Trophoblast cell (in vitro differentiated cells and primary cell): Measurements from ENCODE around the gene RAD17.
A peak's percentile ranks its signal among the peaks of the same experiment; 100 is the strongest.
"Not testable (repeated sequence)": the region's sequence is repeated elsewhere in the genome, so short reads cannot be mapped to it uniquely, and the experiment has no call there.

Experiments
- DNase-seq, 2 donors: peaks; one replicate each; pipeline ENCODE4 v3.0.0-alpha.2; 2016
- H2AFZ ChIP-seq: 2 replicates; pipeline ENCODE4 v1.6.1; 2013; ENCODE audit warnings: low read length, moderate library complexity, mild to moderate bottlenecking; ENCODE audit not compliant: insufficient read depth, poor library complexity
- H2AK5ac ChIP-seq: 2 replicates; pipeline ENCODE4 v1.6.1; 2013; ENCODE audit warnings: mild to moderate bottlenecking, low read length
- H2BK120ac ChIP-seq: 2 replicates; pipeline ENCODE4 v1.6.1; 2013; ENCODE audit warnings: low read length, mild to moderate bottlenecking, moderate library complexity; ENCODE audit not compliant: insufficient read depth, poor library complexity
- H2BK12ac ChIP-seq: 2 replicates; pipeline ENCODE4 v1.6.1; 2013; ENCODE audit warnings: mild to moderate bottlenecking, low read length, moderate library complexity
- H2BK5ac ChIP-seq: 2 replicates; pipeline ENCODE4 v1.6.1; 2013; ENCODE audit warnings: low read length, low read depth, moderate library complexity, mild to moderate bottlenecking; ENCODE audit not compliant: poor library complexity
- H3K14ac ChIP-seq: 2 replicates; pipeline ENCODE4 v1.6.1; 2013; ENCODE audit warnings: mild to moderate bottlenecking, low read length
- H3K18ac ChIP-seq: 2 replicates; pipeline ENCODE4 v1.6.1; 2013; ENCODE audit warnings: mild to moderate bottlenecking, low read length
- H3K23ac ChIP-seq: 2 replicates; pipeline ENCODE4 v1.6.1; 2013; ENCODE audit warnings: low read length
- H3K27ac ChIP-seq: 2 replicates; pipeline ENCODE4 v1.5.1; 2013; ENCODE audit warnings: low read depth, mild to moderate bottlenecking, inconsistent platforms, low read length, moderate library complexity
- H3K27me3 ChIP-seq: 2 replicates; pipeline ENCODE4 v1.6.1; 2013; ENCODE audit warnings: inconsistent platforms, mild to moderate bottlenecking, low read length, moderate library complexity; ENCODE audit not compliant: insufficient read depth
- H3K36me3 ChIP-seq, 2 experiments: 1 replicate in 1 of 2; 2 replicates in 1 of 2; pipeline ENCODE4 v1.6.1; 2013; ENCODE audit warnings: low read length in 2 of 2, mild to moderate bottlenecking in 2 of 2, moderate library complexity in 1 of 2; ENCODE audit not compliant: insufficient read depth in 2 of 2, control insufficient read depth in 1 of 2
- H3K4ac ChIP-seq: 2 replicates; pipeline ENCODE4 v1.6.1; 2013; ENCODE audit warnings: low read depth, mild to moderate bottlenecking, low read length, moderate library complexity
- H3K4me1 ChIP-seq, 2 experiments: 1 replicate in 1 of 2; 2 replicates in 1 of 2; pipeline ENCODE4 v1.6.1; 2013; ENCODE audit warnings: low read length in 2 of 2, mild to moderate bottlenecking in 2 of 2, moderate library complexity in 1 of 2; ENCODE audit not compliant: insufficient read depth in 2 of 2, control insufficient read depth in 1 of 2
- H3K4me2 ChIP-seq: 2 replicates; pipeline ENCODE4 v1.6.1; 2013; ENCODE audit warnings: inconsistent platforms, mild to moderate bottlenecking, low read length, moderate library complexity
- H3K4me3 ChIP-seq: 2 replicates; pipeline ENCODE4 v1.5.1; 2013; ENCODE audit warnings: mild to moderate bottlenecking, low read depth, low read length, inconsistent platforms
- H3K79me1 ChIP-seq: one replicate; pipeline ENCODE4 v1.6.1; 2013; ENCODE audit warnings: low read length
- H3K79me2 ChIP-seq: 2 replicates; pipeline ENCODE4 v1.6.1; 2013; ENCODE audit warnings: low read length, mild to moderate bottlenecking; ENCODE audit not compliant: control insufficient read depth, insufficient read depth, poor library complexity
- H3K9ac ChIP-seq: 2 replicates; pipeline ENCODE4 v1.6.1; 2013; ENCODE audit warnings: mild to moderate bottlenecking, low read length
- H3K9me3 ChIP-seq: 2 replicates; pipeline ENCODE4 v1.6.1; 2013; ENCODE audit warnings: low read depth, mild to moderate bottlenecking, control low read depth, inconsistent platforms, low read length; ENCODE audit not compliant: insufficient read depth
- H4K12ac ChIP-seq: 2 replicates; pipeline ENCODE4 v1.6.1; 2013; ENCODE audit warnings: low read depth, mild to moderate bottlenecking, low read length, moderate library complexity
- H4K8ac ChIP-seq: 2 replicates; pipeline ENCODE4 v1.6.1; 2013; ENCODE audit warnings: low read depth, mild to moderate bottlenecking, low read length, moderate library complexity
- H4K91ac ChIP-seq: one replicate; pipeline ENCODE4 v1.6.1; 2013; ENCODE audit warnings: low read depth, mild to moderate bottlenecking, low read length, moderate library complexity
- WGBS: extraction: QIAGEN DNeasy Blood & Tissue Kit; methylation state at CpG from one replicate; pipeline ENCODE4 v1.1.7; 2013; ENCODE audit warnings: missing lambda C conversion rate; ENCODE audit not compliant: insufficient read length, insufficient coverage; ENCODE audit errors: extremely low coverage; 5-methylcytosine and 5-hydroxymethylcytosine counted together

The RAD17 gene

DNA sequence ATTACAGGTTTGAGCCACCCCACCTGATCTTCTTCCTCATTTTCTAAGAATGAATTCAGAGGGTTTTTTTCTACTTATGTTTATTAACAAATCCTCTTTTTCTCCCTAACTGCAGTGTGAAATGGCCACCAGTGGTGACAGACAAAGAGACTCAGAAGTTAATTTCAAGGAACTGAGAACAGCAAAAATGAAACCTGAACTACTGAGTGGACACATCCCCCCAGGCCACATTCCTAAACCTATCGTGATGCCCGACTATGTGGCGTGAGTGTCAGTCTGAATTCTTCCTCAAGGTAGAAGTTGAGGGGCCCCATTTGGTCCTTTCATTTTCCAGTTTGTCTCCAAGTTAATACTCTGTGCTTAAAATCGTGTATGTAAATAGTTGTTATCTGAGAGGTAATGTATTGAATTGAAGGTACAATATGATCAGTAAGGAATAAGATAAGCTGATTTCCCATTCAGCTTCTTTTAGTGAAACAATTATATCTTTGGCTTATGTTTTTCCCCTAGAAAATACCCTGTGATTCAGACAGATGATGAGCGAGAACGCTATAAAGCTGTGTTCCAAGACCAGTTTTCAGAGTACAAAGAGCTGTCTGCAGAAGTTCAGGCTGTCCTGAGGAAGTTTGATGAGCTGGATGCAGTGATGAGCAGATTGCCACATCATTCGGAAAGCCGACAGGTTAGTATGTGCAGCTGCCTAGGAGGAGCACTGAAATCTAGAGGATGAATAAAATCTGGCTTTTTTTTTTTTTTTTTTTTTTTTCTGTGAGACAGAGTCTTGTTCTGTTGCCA is 63.0 kb downstream of the RAD17 start:
- Histone ChIP-seq H3K4ac (no peak overlapping the region), H3K4me1 (no peaks in the 10 kb centered on the region), H2BK5ac (no peak overlapping the region), H3K9ac (no peak overlapping the region), H2BK12ac (no peak overlapping the region), H3K27ac (no peak overlapping the region), H3K14ac (no peak overlapping the region), H3K79me2 (no peaks in the 10 kb centered on the region), H3K27me3 (no peaks in the 10 kb centered on the region), H2AK5ac (no peak overlapping the region), H4K91ac (no peak overlapping the region), H3K4me2 (no peak overlapping the region), H3K23ac (no peak overlapping the region), H2AFZ (no peak overlapping the region), H3K36me3 (peaks cover 12 to 16% of the 10 kb centered on the region in 2 experiments), H3K9me3 (no peaks in the 10 kb centered on the region), H4K8ac (no peak overlapping the region), H3K79me1 (no peaks in the 10 kb centered on the region), H3K18ac (no peak overlapping the region), H3K4me3 (no peak overlapping the region), H4K12ac (no peak overlapping the region), H2BK120ac (no peak overlapping the region)
- peak in 1 of 2 donors; percentile 23 for DNase-seq
- no CpG with 5 or more reads among the region's 8 CpGs for WGBS

DNA sequence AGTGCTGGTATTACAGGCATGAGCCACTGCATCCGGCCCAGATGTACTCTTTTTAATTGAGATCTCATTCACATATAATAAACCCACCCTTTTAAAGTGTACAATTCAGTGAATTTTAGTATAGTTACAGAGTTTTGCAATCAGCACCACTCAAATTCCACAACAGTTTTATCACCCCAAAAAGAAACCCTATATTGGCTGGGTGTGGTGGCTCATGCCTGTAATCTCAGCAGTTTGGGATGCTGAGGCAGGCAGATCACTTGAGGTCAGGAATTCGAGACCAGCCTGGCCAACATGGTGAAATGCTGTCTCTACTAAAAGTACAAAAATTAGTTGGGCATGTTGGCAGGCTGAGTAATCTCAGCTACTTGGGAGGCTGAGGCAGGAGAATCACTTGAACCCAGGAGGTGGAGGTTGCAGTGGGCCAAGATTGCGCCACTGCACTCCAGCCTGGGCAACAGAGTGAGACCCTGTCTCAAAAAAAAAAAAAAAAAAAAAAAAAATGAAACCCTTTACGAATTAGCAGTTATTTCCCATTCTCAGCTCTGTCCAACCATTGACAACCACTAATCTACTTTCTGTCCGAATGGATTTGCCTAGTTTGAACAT is 65.8 kb downstream of the RAD17 start:
- not testable (repeated sequence) for H2BK5ac ChIP-seq, H2BK120ac ChIP-seq, H3K79me1 ChIP-seq, H3K4me2 ChIP-seq, H3K4ac ChIP-seq, H3K23ac ChIP-seq, H3K4me1 ChIP-seq, H4K91ac ChIP-seq, H3K79me2 ChIP-seq, H4K8ac ChIP-seq, H3K14ac ChIP-seq, H2BK12ac ChIP-seq, H3K9me3 ChIP-seq, H3K27ac ChIP-seq, DNase-seq, H3K9ac ChIP-seq, H2AK5ac ChIP-seq, H4K12ac ChIP-seq, H3K18ac ChIP-seq, H2AFZ ChIP-seq, H3K4me3 ChIP-seq, H3K27me3 ChIP-seq
- H3K36me3 ChIP-seq, result peaks cover 12 to 19% of the 10 kb centered on the region in 2 experiments
- no CpG with 5 or more reads among the region's 5 CpGs for WGBS

DNA sequence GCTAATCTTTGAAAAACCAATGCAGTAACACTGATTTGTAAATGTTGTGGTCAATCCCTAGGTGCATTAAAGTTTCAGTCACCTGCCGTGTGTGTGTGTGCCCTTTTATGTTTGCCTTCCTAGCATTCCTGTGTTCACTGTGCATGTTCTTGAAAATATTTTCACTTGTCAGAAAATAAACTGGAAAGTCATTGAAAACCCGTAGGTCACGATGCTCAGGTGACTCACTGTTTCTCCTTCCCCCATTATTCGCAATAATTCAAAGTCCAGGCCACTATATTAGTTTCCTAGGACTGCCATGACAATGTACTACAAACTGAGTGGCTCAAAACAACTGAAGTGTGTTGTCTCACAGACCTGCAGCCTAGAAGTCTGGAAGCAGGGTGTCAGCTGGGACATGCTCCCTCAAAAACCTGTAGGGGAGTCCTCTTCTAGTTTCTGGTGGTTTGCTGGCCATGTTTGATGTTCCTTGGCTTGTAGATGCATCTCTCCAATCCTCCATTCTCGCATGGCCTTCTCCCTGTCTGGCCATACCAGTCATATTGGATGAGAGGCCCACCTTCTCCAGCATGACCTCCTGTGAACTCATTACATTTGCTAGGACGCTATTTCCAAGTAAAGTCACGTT is 74.6 kb downstream of the RAD17 start:
- WGBS, result no CpG with 5 or more reads among the region's 7 CpGs
- Histone ChIP-seq H3K4me1 (no peaks in the 10 kb centered on the region), H3K27me3 (no peaks in the 10 kb centered on the region), H3K23ac (no peak overlapping the region), H4K91ac (no peak overlapping the region), H4K12ac (peak overlapping the region; percentile 43), H3K79me1 (no peaks in the 10 kb centered on the region), H2BK5ac (no peak overlapping the region), H2BK12ac (no peak overlapping the region), H3K18ac (no peak overlapping the region), H3K4me3 (no peak overlapping the region), H3K4me2 (no peak overlapping the region), H3K36me3 (peaks cover 6 to 8% of the 10 kb centered on the region in 2 experiments), H3K27ac (no peak overlapping the region), H2BK120ac (no peak overlapping the region), H3K4ac (no peak overlapping the region), H2AK5ac (no peak overlapping the region), H3K79me2 (no peaks in the 10 kb centered on the region), H3K9ac (no peak overlapping the region), H2AFZ (no peak overlapping the region), H4K8ac (no peak overlapping the region), H3K14ac (no peak overlapping the region), H3K9me3 (no peaks in the 10 kb centered on the region)
- DNase-seq, result peak; percentile 39 to 72

DNA sequence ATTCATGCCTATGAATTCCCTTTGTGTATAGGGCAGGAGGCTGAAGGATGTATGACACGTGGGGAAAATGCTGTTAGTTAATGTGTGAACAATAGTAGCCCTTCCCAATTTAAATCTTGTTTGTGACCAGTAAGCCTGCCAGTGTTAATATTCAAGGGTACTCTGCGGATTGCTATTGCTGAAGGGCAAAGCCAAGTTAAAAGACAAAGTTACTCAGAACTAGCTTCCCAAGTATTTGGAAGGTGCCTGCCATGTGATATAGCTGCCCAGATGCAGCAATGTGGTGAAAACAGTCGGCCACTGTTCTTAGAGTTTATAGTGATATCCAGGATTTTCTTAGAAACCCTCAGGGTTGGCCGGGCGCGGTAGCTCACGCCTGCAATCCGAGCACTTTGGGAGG is 79.9 kb downstream of the RAD17 start:
- Histone ChIP-seq H2BK12ac (no peak overlapping the region), H2AFZ (no peak overlapping the region), H3K14ac (no peak overlapping the region), H2AK5ac (no peak overlapping the region), H3K4me1 (no peaks in the 10 kb centered on the region), H3K79me2 (no peaks in the 10 kb centered on the region), H4K12ac (no peak overlapping the region), H2BK120ac (no peak overlapping the region), H4K91ac (no peak overlapping the region), H3K9me3 (no peaks in the 10 kb centered on the region), H3K23ac (no peak overlapping the region), H3K4me3 (no peak overlapping the region), H3K36me3 (no peaks in the 10 kb centered on the region), H3K9ac (no peak overlapping the region), H2BK5ac (no peak overlapping the region), H3K27ac (no peak overlapping the region), H3K4me2 (no peak overlapping the region), H4K8ac (no peak overlapping the region), H3K79me1 (no peaks in the 10 kb centered on the region), H3K27me3 (no peaks in the 10 kb centered on the region), H3K18ac (no peak overlapping the region), H3K4ac (no peak overlapping the region)
- DNase-seq, result no peak
- WGBS, result no CpG with 5 or more reads among the region's 8 CpGs
